MG63 (cell line): Measurements from ENCODE around the gene HEPHL1. TPM values are rescaled to one million over a fixed set of nuclear protein-coding genes. Genes with fewer than 3 reads are reported as not detected.
"Not testable (repeated sequence)": the region's sequence is repeated elsewhere in the genome, so short reads cannot be mapped to it uniquely, and the experiment has no call there.

ENCODE experiments used
- DNase-seq: peaks from one replicate; pipeline ENCODE4 v3.0.0-alpha.2; 2020
- H3K27me3 ChIP-seq: fragments of 250-450 bp; sonication (Bioruptor Pico); 2 replicates; pipeline ENCODE4 v1.5.1; 2020; ENCODE audit warnings: mild to moderate bottlenecking, moderate library complexity
- H3K36me3 ChIP-seq: fragments of 250-450 bp; sonication (Bioruptor Pico); 2 replicates; pipeline ENCODE4 v1.5.1; 2020; ENCODE audit warnings: mild to moderate bottlenecking, moderate library complexity
- H3K4me3 ChIP-seq: fragments of 250-450 bp; sonication (Bioruptor Pico); 2 replicates; pipeline ENCODE4 v1.5.1; 2020; ENCODE audit warnings: mild to moderate bottlenecking, moderate library complexity
- H3K9me3 ChIP-seq: fragments of 250-450 bp; sonication (Bioruptor Pico); 2 replicates; pipeline ENCODE4 v1.5.1; 2020; ENCODE audit warnings: mild to moderate bottlenecking, moderate library complexity
- total RNA-seq: library from RNA; depleted of rRNA; stranded (reverse); fragments of >200 nt; shearing (Covaris generic); gene quantifications from 2 replicates; pipeline ENCODE4 v1.2.3, GENCODE V29; 2014; ENCODE audit warnings: low replicate concordance

HEPHL1 gene
- total RNA-seq, 1 experiment from 2014 or later: not detected

DNA sequence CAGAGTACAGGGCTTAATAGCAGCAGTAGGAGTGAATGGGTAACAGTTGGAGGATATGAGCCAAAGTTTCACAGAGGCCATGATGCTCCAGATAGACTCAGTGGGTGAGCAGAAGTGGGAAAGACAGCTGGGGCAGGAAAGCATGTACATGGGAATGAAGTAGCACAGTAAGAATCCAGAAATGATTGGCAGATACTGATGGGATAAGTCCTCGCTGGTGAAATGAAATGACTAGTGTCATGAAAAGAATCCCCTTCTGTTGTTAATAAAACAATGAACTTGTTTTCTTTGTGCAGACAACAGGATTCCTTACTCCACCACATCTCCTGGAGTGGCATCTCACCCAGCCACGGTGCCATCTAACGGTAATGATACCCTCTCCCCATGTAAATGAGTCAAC, 90.1 kb downstream of the HEPHL1 start:
- Histone ChIP-seq H3K9me3 (no peaks in the 10 kb centered on the region; the same call in 1 of the 2 replicates), H3K27me3 (no peaks in the 10 kb centered on the region), H3K4me3 (no peak overlapping the region), H3K36me3 (no peaks in the 10 kb centered on the region)
- no peak for DNase-seq

DNA sequence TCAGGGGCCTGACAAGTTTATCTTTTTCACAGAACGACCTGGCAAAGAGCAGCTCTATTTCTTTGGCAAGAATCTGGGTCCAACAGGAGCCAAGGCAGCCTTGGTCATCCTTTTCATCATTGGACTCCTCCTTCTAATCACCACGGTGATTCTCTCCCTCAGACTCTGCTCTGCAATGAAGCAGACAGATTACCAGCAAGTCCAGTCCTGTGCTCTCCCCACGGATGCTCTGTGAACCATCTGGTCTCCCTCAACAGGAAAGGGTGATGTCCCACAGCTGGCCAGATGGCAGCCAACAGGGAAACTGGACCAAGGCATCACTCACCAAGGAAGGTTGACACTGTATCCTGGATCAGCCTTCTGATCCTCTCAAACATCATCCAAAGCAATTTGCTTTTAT, 90.5 kb downstream of the HEPHL1 start:
- Histone ChIP-seq H3K27me3 (no peaks in the 10 kb centered on the region), H3K9me3 (no peaks in the 10 kb centered on the region; the same call in 1 of the 2 replicates), H3K4me3 (no peak overlapping the region), H3K36me3 (no peaks in the 10 kb centered on the region)
- DNase-seq: no peak

DNA sequence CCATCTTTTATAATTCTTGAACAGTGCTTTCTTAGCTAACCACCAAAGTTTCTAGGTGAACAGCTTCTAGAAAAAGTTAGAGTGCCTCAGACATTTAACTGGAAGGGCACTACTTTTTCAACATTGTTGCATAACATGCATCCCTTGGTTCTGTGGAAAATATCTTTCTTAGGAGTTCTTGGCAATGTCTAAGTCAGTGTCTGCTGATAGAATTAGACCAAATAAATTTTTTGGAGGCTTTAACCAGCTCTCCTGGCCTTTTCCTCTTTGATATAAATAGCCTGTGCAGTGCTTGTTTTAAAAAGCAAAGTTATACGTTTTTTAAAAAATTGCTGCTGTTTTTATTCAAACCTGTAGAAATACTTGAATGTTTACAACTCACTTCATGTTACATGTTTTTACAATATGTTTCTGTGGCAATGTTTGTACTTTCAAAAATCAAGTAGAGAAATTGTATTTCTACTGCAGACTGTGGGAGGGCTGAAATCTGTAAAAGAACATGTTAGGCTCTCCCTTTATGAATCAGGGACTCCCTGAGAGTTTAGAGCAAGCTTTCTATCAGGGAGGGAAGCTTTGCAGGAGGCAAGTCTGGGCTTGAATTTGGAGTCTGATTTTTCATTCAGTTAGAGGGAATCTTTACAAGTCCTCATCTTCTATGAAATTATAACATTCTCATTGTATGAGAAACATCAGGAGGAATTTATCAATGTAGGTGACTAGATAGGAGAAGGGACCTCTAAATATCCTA, 91.2 kb downstream of the HEPHL1 start:
- Histone ChIP-seq H3K9me3 (no peaks in the 10 kb centered on the region; the same call in 1 of the 2 replicates), H3K4me3 (no peak overlapping the region), H3K36me3 (no peaks in the 10 kb centered on the region), H3K27me3 (no peaks in the 10 kb centered on the region)
- no peak for DNase-seq

DNA sequence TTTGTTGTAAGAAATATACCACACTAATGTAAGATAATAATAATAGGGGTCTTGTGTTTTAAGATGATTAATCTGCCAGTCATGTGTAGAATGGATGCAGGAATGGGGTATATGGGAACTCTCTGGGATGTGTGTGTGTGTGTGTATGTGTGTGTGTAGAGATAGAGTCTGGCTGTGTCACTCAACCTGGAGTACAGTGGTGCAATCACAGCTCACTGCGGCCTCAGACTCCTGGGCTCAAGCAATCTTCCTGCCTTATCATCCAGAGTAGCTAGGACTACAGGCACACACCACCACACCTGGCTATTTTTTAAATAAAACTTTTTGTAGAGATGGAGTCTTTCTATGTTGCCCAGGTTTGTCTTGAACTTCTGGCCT, 96.0 kb downstream of the HEPHL1 start:
- H3K9me3 ChIP-seq: no peaks in the 10 kb centered on the region
- DNase-seq: no peak
- no peaks in the 10 kb centered on the region for H3K36me3 ChIP-seq
- no peaks in the 10 kb centered on the region for H3K27me3 ChIP-seq
- H3K4me3 ChIP-seq: no peak overlapping the region

DNA sequence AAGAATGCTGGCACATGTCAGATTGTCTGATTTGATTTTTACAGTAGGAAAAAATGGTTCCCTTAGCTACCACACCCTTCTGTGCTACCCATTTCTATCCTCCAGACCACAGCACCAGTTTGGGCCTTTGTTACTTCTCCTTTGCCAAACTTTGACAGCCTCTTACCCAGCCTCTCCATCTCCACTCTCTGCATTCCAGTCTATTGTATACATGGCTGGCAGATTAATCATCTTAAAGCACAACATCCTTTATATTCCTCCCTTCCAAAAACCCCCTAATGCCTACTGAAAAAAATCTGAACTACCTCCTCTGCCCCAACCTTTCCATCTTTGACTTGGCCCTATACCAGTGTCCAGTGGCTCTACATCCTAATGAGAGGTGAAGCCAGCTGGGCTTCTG, 96.7 kb downstream of the HEPHL1 start:
- DNase-seq: peak; percentile 40
- no peak overlapping the region for H3K4me3 ChIP-seq
- H3K9me3 ChIP-seq: no peaks in the 10 kb centered on the region
- no peaks in the 10 kb centered on the region for H3K27me3 ChIP-seq
- no peaks in the 10 kb centered on the region for H3K36me3 ChIP-seq

DNA sequence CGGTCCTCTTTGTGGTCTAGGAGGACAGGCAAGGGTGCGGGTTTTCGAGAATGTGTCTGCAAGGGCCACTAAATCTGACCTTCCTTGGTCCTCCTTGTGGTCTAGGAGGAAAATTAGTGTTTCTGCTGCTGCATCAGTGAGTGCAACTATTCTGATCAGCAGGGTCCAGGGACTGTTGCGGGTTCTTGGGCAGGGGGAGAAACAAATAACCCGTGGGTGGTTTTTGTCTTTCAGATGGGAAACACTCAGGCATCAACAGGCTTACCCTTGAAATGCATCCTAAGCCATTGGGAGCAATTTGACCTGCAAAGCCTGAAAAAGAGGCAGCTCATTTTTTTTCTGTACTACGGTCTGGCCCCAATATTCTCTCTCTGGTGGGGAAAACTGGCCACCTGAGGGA, 98.5 kb downstream of the HEPHL1 start:
- H3K27me3 ChIP-seq, H3K9me3 ChIP-seq, H3K4me3 ChIP-seq, H3K36me3 ChIP-seq, DNase-seq: not testable (repeated sequence)

DNA sequence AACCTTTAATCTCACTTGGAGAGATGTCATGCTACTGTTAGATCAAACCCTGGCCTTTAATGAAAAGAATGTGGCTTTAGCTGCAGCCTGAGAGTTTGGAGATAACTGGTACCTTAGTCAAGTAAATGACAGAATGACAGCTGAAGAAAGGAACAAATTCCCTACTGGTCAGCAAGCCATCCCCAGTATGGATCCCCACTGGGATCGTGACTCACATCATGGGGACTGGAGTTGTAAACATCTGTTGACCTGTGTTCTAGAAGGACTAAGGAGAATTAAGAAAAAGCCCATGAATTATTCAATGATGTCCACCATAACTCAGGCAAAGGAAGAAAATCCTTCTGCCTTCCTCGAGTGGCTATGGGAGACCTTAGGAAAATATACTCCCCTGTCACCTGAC, 99.4 kb downstream of the HEPHL1 start:
- not testable (repeated sequence) for H3K9me3 ChIP-seq, H3K4me3 ChIP-seq, DNase-seq, H3K27me3 ChIP-seq, H3K36me3 ChIP-seq

DNA sequence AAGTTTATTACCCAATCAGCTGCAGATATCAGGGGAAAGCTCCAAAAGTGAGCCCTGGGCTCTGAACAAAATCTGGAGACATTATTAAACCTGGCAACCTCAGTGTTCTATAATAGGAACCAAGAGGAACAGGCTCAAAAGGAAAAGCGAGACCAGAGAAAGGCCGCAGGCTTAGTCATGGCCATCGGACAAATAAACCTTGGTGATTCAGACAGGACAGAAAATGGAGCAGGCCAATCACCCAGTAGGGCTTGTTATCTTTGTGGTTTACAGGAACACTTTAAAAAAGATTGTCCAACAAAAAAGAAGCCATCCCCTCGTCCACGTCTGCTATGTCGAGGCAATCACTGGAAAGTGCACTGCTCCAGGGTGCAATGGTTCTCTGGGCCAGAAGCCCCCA, 99.8 kb downstream of the HEPHL1 start:
- 0 out of 2 replicates have a peak, but pooled peaks cover 3% of the 10 kb centered on the region for H3K9me3 ChIP-seq
- DNase-seq: no peak
- no peak overlapping the region for H3K4me3 ChIP-seq
- H3K36me3 ChIP-seq: no peaks in the 10 kb centered on the region
- H3K27me3 ChIP-seq: no peaks in the 10 kb centered on the region

DNA sequence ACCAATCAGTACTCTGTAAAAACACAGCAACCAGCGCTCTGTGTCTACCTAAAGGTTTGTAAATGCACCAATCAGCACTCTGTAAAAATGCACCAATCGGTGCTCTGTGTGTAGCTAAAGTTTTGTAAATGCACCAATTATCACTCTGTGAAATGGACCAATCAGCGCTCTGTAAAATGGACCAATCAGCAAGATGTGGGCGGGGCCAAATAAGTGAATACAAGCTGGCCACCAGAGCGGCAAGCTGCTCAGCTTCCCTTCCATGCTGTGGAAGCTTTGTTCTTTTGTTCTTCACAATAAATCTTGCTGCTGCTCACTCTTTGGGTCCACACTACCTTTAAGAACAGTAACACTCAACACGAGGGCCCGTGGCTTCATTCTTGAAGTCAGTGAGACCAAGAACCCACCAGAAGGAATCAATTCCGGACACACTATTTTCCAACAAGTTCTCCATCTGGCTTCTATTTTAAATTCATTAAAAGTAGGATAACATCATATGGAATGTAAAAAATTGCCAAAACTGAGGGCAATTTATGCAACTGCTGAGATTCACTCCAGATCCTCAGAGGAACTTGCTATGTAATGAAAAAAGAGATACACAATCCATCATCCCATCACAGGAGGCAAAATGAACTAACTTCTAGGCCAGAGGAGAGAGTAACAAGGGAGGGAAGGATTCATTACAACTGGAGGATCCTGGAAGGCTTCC, 104.4 kb downstream of the HEPHL1 start:
- no peak for DNase-seq

DNA sequence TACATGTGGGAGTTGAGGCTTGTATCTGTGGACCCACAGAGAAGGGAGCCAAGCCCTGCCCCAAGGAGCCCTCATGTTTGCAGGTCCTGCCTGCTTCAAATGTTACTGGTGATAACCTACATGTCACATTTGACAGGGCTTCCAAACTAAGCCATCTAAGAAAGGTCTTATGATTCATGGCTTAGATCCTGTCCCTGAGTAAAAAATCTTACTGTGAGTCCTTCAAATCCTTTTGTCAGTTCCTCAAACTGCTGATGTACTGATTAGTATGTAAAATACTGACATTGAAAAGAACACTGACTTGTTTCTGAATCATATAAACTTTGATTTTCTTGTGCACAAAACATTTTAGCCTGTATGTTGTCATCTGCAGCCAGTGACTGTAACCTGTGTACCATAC, 106.5 kb downstream of the HEPHL1 start:
- no peak for DNase-seq

More for the DNA sequence above, 104.4 kb downstream of the HEPHL1 start:
- Histone ChIP-seq H3K9me3 (0 out of 2 replicates have a peak, but pooled peaks cover 3% of the 10 kb centered on the region), H3K27me3 (no peaks in the 10 kb centered on the region), H3K4me3 (no peak overlapping the region), H3K36me3 (no peaks in the 10 kb centered on the region)

DNA sequence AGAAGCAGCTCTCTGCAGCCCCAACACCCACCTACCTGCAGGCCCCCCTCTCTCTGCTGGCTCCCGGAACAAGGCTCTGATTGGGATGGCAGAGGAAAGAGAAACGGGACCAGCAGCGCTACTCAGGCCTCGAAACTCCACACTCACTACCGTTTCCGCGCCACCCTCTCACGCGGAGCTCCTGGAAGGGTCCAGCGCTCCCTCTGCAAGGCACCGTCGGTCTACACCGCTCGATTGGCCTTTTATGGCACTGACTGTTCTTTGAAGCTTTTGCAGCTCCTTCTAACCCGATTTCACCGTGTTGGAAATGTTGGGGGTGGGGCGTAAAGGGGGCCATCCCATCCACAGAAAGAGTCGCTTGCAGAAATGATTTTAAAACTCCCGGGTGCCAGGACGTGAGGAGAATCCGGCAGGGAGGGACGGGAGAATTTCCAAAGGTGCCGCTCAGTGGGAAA, 107.2 kb downstream of the HEPHL1 start:
- H3K27me3 ChIP-seq: no peaks in the 10 kb centered on the region
- 0 out of 2 replicates have a peak, but pooled peaks cover 3% of the 10 kb centered on the region for H3K9me3 ChIP-seq
- DNase-seq: peak; percentile 38
- H3K36me3 ChIP-seq: no peaks in the 10 kb centered on the region
- H3K4me3 ChIP-seq: peak overlapping the region; percentile 97

More for the DNA sequence above, 106.5 kb downstream of the HEPHL1 start:
- Histone ChIP-seq H3K9me3 (0 out of 2 replicates have a peak, but pooled peaks cover 3% of the 10 kb centered on the region), H3K27me3 (no peaks in the 10 kb centered on the region), H3K36me3 (no peaks in the 10 kb centered on the region), H3K4me3 (peak overlapping the region; percentile 97)

DNA sequence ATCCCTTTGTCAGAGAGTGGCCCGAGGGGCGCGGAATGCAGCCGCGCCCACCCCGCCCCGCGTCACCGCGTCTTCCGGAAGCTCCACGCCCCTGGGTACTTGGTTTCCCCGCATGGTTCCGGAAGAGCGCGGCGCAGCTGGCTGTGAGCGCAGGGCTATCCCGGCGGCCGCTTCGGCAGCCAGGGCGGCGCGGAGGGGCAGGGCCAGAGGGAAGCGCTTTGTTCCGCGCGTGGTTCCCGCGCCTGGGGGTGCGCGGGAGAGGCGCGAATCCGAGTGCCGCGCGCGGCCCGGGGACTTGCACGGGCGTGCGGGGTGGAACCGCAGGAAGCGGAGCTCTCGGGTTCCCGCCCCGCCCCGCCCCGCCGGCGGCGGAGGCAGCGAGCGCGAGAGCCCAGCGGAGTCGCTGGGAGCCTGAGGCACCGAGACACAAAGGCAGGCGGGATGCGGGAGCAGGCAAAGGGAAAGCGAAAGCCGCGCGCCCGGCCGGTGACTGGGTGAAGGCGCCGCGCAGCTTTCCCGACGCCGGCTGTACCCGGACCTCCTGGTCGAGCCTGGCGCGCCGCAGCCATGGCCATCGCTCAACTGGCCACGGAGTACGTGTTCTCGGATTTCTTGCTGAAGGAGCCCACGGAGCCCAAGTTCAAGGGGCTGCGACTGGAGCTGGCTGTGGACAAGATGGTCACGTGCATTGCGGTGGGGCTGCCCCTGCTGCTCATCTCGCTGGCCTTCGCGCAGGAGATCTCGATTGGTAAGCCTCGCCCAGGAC, 107.8 kb downstream of the HEPHL1 start, which contains the start of gene PANX1:
PANX1 (plus strand) TSS at position 96 of the 766 bp plus-strand sequence; CDS start at position 568, 472 bp downstream.
- Histone ChIP-seq H3K9me3 (0 out of 2 replicates have a peak, but pooled peaks cover 3% of the 10 kb centered on the region), H3K4me3 (peak within 1 kb of the TSS; percentile 97), H3K27me3 (no peaks in the 10 kb centered on the region), H3K36me3 (no peaks in the 10 kb centered on the region)
- peak; percentile 83 for DNase-seq

DNA sequence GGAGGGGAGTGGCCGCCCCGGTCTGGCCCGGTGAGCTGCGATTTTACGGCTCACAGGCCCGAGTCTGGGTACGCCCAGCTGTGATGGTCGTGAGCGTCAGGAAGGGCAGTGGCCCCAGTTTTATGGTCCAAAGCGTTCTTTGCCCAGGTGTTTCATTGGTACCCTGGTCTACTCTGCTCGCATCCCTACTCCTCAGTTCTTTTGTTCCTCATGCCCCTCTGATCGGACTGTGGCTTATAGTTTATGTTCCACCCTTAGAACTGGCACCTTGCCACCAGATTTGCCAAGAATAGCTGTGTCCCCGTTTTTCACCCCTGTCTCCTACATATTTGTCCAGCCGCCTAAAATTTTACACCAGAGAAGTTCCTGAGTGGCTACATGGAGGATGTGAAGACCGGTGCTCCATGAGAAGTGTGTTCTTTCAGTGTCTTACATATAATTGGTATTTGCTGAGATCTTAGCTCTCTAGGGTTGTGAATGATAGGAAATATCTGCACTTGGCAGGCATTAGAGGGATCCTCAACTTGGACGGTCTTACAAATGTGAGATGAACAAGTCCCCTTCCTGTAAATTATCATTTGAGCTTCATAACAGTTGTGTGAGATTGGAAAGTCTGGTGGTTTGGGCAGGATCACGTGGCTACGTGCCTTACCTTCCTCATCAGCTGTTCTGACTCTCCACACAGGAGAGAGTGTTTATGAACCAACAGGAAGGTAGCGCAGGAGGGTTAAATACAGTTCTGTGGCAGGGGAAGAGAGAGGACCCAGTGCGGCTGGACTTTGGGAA, 108.6 kb downstream of the HEPHL1 start:
- DNase-seq: no peak

DNA sequence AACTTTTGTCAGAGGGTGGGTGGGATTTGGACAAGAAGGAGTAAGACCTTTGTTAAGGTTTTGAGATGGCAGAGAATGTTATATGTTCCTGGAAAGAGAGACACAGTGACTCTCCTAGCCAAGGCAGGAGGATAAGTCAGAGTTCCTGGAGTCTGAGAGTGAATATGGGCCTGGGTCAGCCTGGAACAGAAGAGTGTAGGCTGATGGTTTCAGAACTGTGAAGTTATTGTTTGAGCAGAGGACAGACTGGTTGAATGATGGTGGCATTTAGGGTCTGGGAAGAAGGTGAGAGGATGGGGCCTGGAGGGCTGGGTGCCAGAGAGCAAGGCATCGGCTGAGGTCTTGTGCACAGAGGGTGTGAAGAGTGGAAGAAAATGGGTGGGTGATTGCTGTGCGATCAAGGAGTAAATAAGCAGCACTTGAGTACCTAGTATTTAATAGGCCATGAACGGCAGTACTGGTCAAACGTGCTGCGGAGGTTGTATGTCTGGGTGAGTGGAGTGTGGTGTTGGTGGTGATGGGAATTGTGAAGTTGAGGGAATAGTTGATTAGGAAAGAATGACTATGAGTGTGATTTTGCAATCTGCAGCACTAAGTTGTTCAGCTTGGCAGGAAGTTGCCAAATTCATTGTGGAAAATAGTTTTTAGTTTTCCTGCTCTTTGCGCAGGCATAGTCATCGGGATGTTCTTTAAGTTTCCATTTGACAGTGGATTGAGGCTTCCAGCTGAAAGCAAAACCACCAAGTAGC, 109.3 kb downstream of the HEPHL1 start:
- Histone ChIP-seq H3K9me3 (0 out of 2 replicates have a peak, but pooled peaks cover 3% of the 10 kb centered on the region), H3K36me3 (no peaks in the 10 kb centered on the region), H3K4me3 (peak overlapping the region; percentile 97), H3K27me3 (no peaks in the 10 kb centered on the region)
- no peak for DNase-seq

More for the DNA sequence above, 108.6 kb downstream of the HEPHL1 start:
- Histone ChIP-seq H3K4me3 (peak overlapping the region; percentile 97), H3K9me3 (0 out of 2 replicates have a peak, but pooled peaks cover 3% of the 10 kb centered on the region), H3K36me3 (no peaks in the 10 kb centered on the region), H3K27me3 (no peaks in the 10 kb centered on the region)

DNA sequence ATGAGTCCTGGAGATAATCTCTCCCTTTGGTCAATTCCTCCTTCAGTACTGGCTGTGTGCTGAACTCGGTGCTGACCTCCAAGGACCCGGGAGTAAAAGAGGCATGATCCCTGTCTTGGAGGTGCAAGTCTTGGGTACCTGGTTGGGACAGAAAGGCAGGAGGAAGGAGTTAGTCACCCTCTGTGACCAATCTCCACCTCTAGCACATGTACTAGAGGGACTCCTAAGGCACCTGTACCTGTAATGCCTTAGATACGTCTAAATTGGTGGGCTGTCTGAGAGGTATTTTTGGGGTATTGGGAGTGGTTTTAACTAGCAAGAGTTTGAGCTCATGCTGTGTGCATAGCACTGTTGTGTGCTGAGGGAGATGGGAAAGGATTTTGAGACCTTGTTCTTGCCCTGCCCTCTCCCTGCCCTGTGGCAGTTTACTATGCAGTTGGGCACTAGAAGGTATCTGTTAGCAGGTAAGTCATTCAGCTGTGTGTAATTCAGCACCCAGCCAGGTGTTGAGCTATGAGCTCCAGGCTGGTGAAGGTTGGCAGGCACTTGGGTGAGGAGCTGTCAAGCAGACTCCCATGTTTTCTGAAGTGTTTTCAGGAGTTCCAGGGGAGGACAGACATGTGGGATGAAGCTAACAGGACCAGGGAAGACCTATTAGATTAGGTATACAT, 110.0 kb downstream of the HEPHL1 start:
- no peaks in the 10 kb centered on the region for H3K27me3 ChIP-seq
- H3K9me3 ChIP-seq: no peaks in the 10 kb centered on the region
- H3K36me3 ChIP-seq: no peaks in the 10 kb centered on the region
- no peak for DNase-seq
- H3K4me3 ChIP-seq: no peak overlapping the region
